GM21360 (cell line): Measurements from ENCODE around the gene GJB4.
"Not testable (repeated sequence)": the region's sequence is repeated elsewhere in the genome, so short reads cannot be mapped to it uniquely, and the experiment has no call there.

Experiments
- ATAC-seq: cut with Tn5 transposase; IDR thresholded peaks from one replicate; pipeline ENCODE4 v1.9.1; 2021; ENCODE audit warnings: mild to moderate bottlenecking, moderate library complexity; ENCODE audit not compliant: unreplicated experiment

The GJB4 gene

GRCh38 chr1:34794790-34795180 is 35.2 kb downstream of the GJB4 start:
- ATAC-seq: no peak

- no peak for ATAC-seq
These were observed 36.4 kb downstream of the GJB4 start for GRCh38 chr1:34795916-34796315.

GRCh38 chr1:34796990-34797389 is 37.5 kb downstream of the GJB4 start:
- no peak for ATAC-seq

- ATAC-seq: no peak
These were observed 40.7 kb downstream of the GJB4 start for GRCh38 chr1:34800214-34800613.

- ATAC-seq: no peak
These were observed 44.2 kb downstream of the GJB4 start for GRCh38 chr1:34803770-34804169.

GRCh38 chr1:34806396-34806795 is 46.9 kb downstream of the GJB4 start:
- no peak for ATAC-seq

DNA sequence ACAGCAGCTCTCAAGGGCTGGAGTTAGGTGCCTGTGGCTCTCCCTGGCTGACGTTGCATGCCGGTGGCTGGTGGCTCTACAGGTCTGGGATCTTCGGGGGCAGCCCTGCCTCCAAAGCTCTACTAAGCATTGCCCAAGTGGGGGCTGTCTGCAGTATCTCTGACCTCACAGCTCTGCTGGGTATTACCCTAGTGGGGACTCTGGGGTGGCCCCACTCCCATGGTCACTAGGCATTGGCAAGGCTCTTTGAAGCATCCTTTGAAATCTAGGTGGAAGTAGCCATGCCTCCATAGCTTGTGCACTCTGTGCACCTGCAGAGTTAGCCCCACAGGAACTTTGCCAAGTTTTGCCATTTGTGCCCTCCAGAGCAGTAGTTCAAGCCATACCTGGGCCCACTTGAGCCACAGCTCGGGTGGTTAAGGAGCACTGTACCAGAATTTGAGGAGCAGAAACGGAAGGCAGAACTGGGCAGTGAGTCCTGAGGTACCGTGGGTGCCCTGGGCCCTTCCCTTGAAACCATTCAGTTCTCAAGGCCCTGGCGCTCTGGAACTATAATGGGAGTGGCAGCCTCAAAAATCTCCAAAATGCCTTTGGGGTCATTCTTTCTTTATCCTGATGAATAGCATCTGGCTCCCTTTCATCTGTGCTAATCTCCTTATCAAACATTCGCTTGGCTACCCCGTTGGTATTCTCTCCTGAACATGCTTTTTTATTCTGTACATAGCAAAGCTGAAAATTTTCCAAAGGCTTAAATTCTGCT is 48.7 kb downstream of the GJB4 start:
- no peak for ATAC-seq

DNA sequence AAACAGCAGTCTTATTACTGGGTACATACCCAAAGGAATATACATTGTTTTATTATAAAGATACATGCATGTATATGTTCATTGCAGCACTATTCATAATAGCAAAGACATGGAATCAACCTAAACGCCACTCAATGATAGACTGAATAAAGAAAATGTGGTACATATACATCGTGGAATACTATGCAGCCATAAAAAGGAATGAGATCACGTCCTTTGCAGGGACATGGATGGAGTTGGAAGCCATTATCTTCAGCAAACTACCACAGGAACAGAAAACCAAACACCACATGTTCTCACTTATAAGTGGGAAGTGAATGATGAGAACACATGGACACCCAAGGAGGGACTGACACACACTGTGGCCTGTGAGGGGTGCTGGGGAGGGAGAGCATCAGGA is 51.2 kb downstream of the GJB4 start:
- not testable (repeated sequence) for ATAC-seq
